WTC11 (cell line): ENCODE data around the gene AKAP13. TPM values are rescaled to one million over a fixed set of nuclear protein-coding genes. Genes with fewer than 3 reads are reported as not detected.

Experiments used
- ATAC-seq: fragments of 200-7000 bp; cut with Tn5 transposase; 2 replicates; pipeline ENCODE4 v1.10.0; 2021; ENCODE audit warnings: mild to moderate bottlenecking, moderate library complexity
- CTCF ChIA-PET: fragments of 300-600 bp; sonication (Branson Sonifier 250); formaldehyde crosslinking; loops from one replicate; lab custom pipeline; 2021; ENCODE audit warnings: antibody characterized with exemption; lab: Charles Lee
- POLR2A ChIA-PET: fragments of 350-600 bp; sonication (Branson Sonifier 250); formaldehyde crosslinking; loops from one replicate; lab custom pipeline; 2021; ENCODE audit warnings: antibody characterized with exemption; lab: Charles Lee
- DNase-seq: peaks from one replicate; pipeline ENCODE4 v3.0.0; 2021; ENCODE audit warnings: low spot score
- H3K27ac Mint-ChIP-seq: 2 replicates; pipeline ENCODE4 v1.8.0; 2021; ENCODE audit warnings: mixed read lengths
- H3K27me3 Mint-ChIP-seq: 2 replicates; pipeline ENCODE4 v1.8.0; 2021; ENCODE audit warnings: low read depth, mild to moderate bottlenecking, moderate library complexity, mixed read lengths
- H3K36me3 Mint-ChIP-seq: 2 replicates; pipeline ENCODE4 v1.8.0; 2021; ENCODE audit warnings: mixed read lengths
- H3K4me1 Mint-ChIP-seq: 2 replicates; pipeline ENCODE4 v1.8.0; 2022; ENCODE audit warnings: mixed read lengths
- H3K4me3 Mint-ChIP-seq: 2 replicates; pipeline ENCODE4 v1.8.0; 2021; ENCODE audit warnings: mild to moderate bottlenecking, moderate library complexity, mixed read lengths
- H3K9me3 Mint-ChIP-seq: 2 replicates; pipeline ENCODE4 v1.8.0; 2021; ENCODE audit warnings: mixed read lengths
- CBFB ChIP-seq: sonication (generic); formaldehyde crosslinking; IDR thresholded peaks from 2 replicates; pipeline ENCODE4 v1.8.1; 2022; ENCODE audit warnings: mild to moderate bottlenecking, low read depth, missing genetic modification reagents
- E2F1 ChIP-seq: sonication (generic); formaldehyde crosslinking; IDR thresholded peaks from 2 replicates; pipeline ENCODE4 v1.8.0; 2022; ENCODE audit warnings: mild to moderate bottlenecking, missing genetic modification reagents
- E2F4 ChIP-seq: sonication (generic); formaldehyde crosslinking; IDR thresholded peaks from 2 replicates; pipeline ENCODE4 v1.8.1; 2022; ENCODE audit warnings: low read depth, mild to moderate bottlenecking, moderate library complexity, missing genetic modification reagents, borderline replicate concordance
- ETV6 ChIP-seq: sonication (generic); formaldehyde crosslinking; IDR thresholded peaks from 2 replicates; pipeline ENCODE4 v1.8.1; 2022; ENCODE audit warnings: mild to moderate bottlenecking, missing genetic modification reagents
- FOXP4 ChIP-seq: sonication (generic); formaldehyde crosslinking; IDR thresholded peaks from 2 replicates; pipeline ENCODE4 v1.8.0; 2022; ENCODE audit warnings: mild to moderate bottlenecking, missing genetic modification reagents
- GRHL2 ChIP-seq: fragments of 250-450 bp; sonication (Bioruptor Pico); IDR thresholded peaks from 2 replicates; pipeline ENCODE4 v1.8.0; 2022; ENCODE audit warnings: mild to moderate bottlenecking, moderate library complexity; ENCODE audit not compliant: insufficient replicate concordance, severe bottlenecking
- HMGXB4 ChIP-seq: sonication (generic); formaldehyde crosslinking; IDR thresholded peaks from 2 replicates; pipeline ENCODE4 v1.8.1; 2023; ENCODE audit warnings: mild to moderate bottlenecking, moderate library complexity, missing genetic modification reagents
- JAZF1 ChIP-seq: fragments of 250-450 bp; sonication (Bioruptor Pico); IDR thresholded peaks from 2 replicates; pipeline ENCODE4 v1.9.0; 2021; ENCODE audit warnings: moderate library complexity, mild to moderate bottlenecking, inconsistent platforms
- MAX ChIP-seq: sonication (generic); formaldehyde crosslinking; IDR thresholded peaks from 2 replicates; pipeline ENCODE4 v1.8.0; 2022; ENCODE audit warnings: mild to moderate bottlenecking, missing genetic modification reagents
- MLX ChIP-seq: sonication (generic); formaldehyde crosslinking; IDR thresholded peaks from 2 replicates; pipeline ENCODE4 v1.8.1; 2023; ENCODE audit warnings: mild to moderate bottlenecking, missing genetic modification reagents, moderate library complexity
- MXD4 ChIP-seq: fragments of 250-450 bp; sonication (Bioruptor Pico); IDR thresholded peaks from 2 replicates; pipeline ENCODE4 v1.8.0; 2021; ENCODE audit warnings: mild to moderate bottlenecking, moderate library complexity, borderline replicate concordance
- NFE2L1 ChIP-seq: sonication (generic); formaldehyde crosslinking; IDR thresholded peaks from 2 replicates; pipeline ENCODE4 v1.8.1; 2023; ENCODE audit warnings: missing genetic modification reagents
- NFYB ChIP-seq: sonication (generic); formaldehyde crosslinking; conservative IDR thresholded peaks from 2 replicates; pipeline ENCODE4 v1.8.0; 2022; ENCODE audit warnings: low read depth, missing genetic modification reagents
- NR1H2 ChIP-seq: sonication (generic); formaldehyde crosslinking; IDR thresholded peaks from 2 replicates; pipeline ENCODE4 v1.9.0; 2021; ENCODE audit warnings: mild to moderate bottlenecking, moderate library complexity, missing genetic modification reagents
- PRDM15 ChIP-seq: sonication (generic); formaldehyde crosslinking; IDR thresholded peaks from 2 replicates; pipeline ENCODE4 v1.8.0; 2022; ENCODE audit warnings: missing genetic modification reagents
- TEAD4 ChIP-seq: sonication (generic); formaldehyde crosslinking; IDR thresholded peaks from 2 replicates; pipeline ENCODE4 v1.8.0; 2022; ENCODE audit warnings: mild to moderate bottlenecking, missing genetic modification reagents
- TP53 ChIP-seq: sonication (generic); formaldehyde crosslinking; IDR thresholded peaks from 2 replicates; pipeline ENCODE4 v1.8.1; 2023; ENCODE audit warnings: mild to moderate bottlenecking, missing genetic modification reagents
- ZBTB21 ChIP-seq: sonication (generic); formaldehyde crosslinking; IDR thresholded peaks from 2 replicates; pipeline ENCODE4 v1.8.1; 2023; ENCODE audit warnings: mild to moderate bottlenecking, missing genetic modification reagents, borderline replicate concordance
- ZBTB43 ChIP-seq: sonication (generic); formaldehyde crosslinking; IDR thresholded peaks from 2 replicates; pipeline ENCODE4 v1.8.1; 2023; ENCODE audit warnings: mild to moderate bottlenecking, missing genetic modification reagents
- ZMAT4 ChIP-seq: fragments of 250-450 bp; sonication (Bioruptor Pico); IDR thresholded peaks from 2 replicates; pipeline ENCODE4 v1.9.0; 2021; ENCODE audit warnings: mild to moderate bottlenecking
- ZNF512 ChIP-seq: sonication (generic); formaldehyde crosslinking; IDR thresholded peaks from 2 replicates; pipeline ENCODE4 v1.8.1; 2022; ENCODE audit warnings: missing genetic modification reagents, borderline replicate concordance
- total RNA-seq: library from RNA; stranded (reverse); gene quantifications from 3 replicates; pipeline ENCODE4 v1.2.3, GENCODE V29; 2021

AKAP13 gene
- total RNA-seq, 1 experiment from 2014 or later = 50.3 TPM

- TF ChIP-seq PRDM15 = no peak
- TF ChIP-seq, all 79 proteins: peak for 0
These were observed 129.6 kb downstream of the AKAP13 start (continued) for GRCh38 chr15:85509973-85510372.

GRCh38 chr15:85514413-85514812 lies 134.0 kb downstream of the AKAP13 start:
- DNase-seq = no peak
- Mint-ChIP-seq H3K4me3 (no peak overlapping the region), H3K36me3 (no peaks in the 10 kb centered on the region), H3K9me3 (no peaks in the 10 kb centered on the region; the same call in 1 of the 2 replicates), H3K27ac (no peak overlapping the region), H3K4me1 (peaks cover 34% of the 10 kb centered on the region), H3K27me3 (no peaks in the 10 kb centered on the region)
- TF ChIP-seq E2F4 = no peak
- TF ChIP-seq ZBTB21 (CRISPR knock-in tag) = no peak
- no peak for TF ChIP-seq ETV6 (CRISPR knock-in tag)
- no peak for TF ChIP-seq NFE2L1 (CRISPR knock-in tag)
- no peak for TF ChIP-seq CBFB (CRISPR knock-in tag)
- TF ChIP-seq NFYB = no peak
- no peak for TF ChIP-seq MAX (CRISPR knock-in tag)
- TF ChIP-seq ZBTB43 (CRISPR knock-in tag) = no peak
- no peak for TF ChIP-seq ZNF512
- TF ChIP-seq TEAD4 (CRISPR knock-in tag) = no peak
- TF ChIP-seq NR1H2 (CRISPR knock-in tag) = no peak
- TF ChIP-seq E2F1 = no peak
- TF ChIP-seq MXD4 (CRISPR knock-in tag) = no peak
- TF ChIP-seq MLX (CRISPR knock-in tag) = no peak
- no peak for TF ChIP-seq HMGXB4 (CRISPR knock-in tag)
- no peak for TF ChIP-seq FOXP4 (CRISPR knock-in tag)
- TF ChIP-seq ZMAT4 (CRISPR knock-in tag) = no peak
- no peak for TF ChIP-seq TP53 (CRISPR knock-in tag)
- no peak for TF ChIP-seq GRHL2 (CRISPR knock-in tag)
- TF ChIP-seq JAZF1 = no peak
- POLR2A ChIA-PET = no interaction called here
- CTCF ChIA-PET = no interaction called here
- ATAC-seq = no peak
